CD4-positive, alpha-beta T cell treated with Interferon gamma for 1 hour (primary cell): Measurements from ENCODE around the gene NR3C2.

Experiments
- DNase-seq: peaks from one replicate; pipeline ENCODE4 v3.0.0-alpha.2; 2020

The NR3C2 gene

DNA sequence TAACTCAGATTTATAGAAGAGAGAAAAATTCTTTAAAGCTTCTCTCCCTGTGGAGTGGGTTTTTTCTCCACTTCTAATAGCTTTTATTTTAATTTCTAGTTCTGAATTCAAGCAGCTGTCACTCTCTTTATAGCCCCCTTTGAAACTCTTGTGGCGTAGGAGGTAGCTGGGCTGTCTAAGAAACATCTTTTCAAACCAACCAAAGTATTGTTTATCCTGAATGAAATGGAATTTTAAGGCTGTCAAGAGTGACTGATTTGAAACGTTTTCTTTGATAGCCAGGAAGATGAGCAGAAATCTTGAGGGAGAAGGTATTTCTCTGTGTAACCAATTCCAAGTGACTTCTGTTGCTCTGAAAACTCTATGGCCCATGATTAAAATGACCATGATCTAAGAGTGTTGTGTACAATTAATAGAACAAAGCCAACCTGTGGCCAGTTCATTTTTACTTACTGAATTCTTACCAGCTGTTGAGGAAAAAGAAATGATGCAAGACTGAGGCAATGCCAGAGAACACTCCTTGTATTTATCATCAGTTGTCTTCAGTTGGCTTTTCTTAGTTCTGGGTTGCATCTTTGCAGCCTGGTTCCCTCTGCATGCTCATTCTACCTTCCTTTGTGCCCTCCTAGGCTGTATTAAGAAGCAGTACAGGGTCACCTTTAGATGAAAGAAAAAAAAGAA is 411.9 kb downstream of the NR3C2 start:
- no peak for DNase-seq

DNA sequence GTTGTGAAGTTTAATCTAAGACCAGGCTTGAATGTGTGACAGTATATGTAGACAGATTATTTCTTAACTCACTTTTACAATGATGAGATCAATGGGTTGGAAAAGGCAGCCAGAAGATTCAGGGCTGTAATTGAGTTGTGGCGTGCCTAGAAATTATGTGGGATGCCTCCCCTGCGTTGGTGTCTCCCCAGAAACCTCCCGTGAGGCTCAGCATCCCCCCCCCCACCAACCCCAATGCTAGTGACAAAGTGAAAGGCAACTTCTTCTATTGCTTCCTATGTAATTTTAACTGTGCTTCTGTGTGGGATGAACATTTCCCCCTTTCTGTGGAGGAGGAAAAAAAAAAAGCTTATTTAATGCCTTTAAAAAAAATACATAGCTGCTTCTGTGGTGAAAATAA is 412.4 kb downstream of the NR3C2 start:
- DNase-seq: no peak
